Fibroblast of the aortic adventitia (primary cell): ENCODE data around the gene ZC3H15. TPM values are rescaled to one million over a fixed set of nuclear protein-coding genes. Genes with fewer than 3 reads are reported as not detected.
A peak's percentile ranks its signal among the peaks of the same experiment; 100 is the strongest.

Experiments used
- DNase-seq: peaks from one replicate; pipeline ENCODE4 v3.0.0-alpha.2; 2010; ENCODE audit warnings: low read depth
- H3K4me3 ChIP-seq: 2 replicates; pipeline ENCODE4 v1.5.1; 2011; ENCODE audit warnings: low read depth, mild to moderate bottlenecking, control low read depth, low read length, moderate library complexity
- CTCF ChIP-seq: IDR thresholded peaks from 2 replicates; pipeline ENCODE4 v1.5.1; 2011; ENCODE audit warnings: mild to moderate bottlenecking, low read length, control low read depth, inconsistent platforms; ENCODE audit not compliant: insufficient read depth
- total RNA-seq: library from RNA; depleted of rRNA; stranded (reverse); fragments of >200 nt; gene quantifications from 2 replicates; pipeline ENCODE4 v1.2.3, GENCODE V29; 2012; ENCODE audit warnings: low replicate concordance

Gene ZC3H15
- total RNA-seq, 1 donor: 73.0 TPM

- TF ChIP-seq CTCF: no peak
- no peak for DNase-seq
- no peak overlapping the region for H3K4me3 ChIP-seq
Measured at GRCh38 chr2:186477790-186478189, 8.3 kb upstream of the ZC3H15 start.

GRCh38 chr2:186480991-186481390, 5.1 kb upstream of the ZC3H15 start:
- no peak overlapping the region for H3K4me3 ChIP-seq
- DNase-seq: no peak
- no peak for TF ChIP-seq CTCF

DNA sequence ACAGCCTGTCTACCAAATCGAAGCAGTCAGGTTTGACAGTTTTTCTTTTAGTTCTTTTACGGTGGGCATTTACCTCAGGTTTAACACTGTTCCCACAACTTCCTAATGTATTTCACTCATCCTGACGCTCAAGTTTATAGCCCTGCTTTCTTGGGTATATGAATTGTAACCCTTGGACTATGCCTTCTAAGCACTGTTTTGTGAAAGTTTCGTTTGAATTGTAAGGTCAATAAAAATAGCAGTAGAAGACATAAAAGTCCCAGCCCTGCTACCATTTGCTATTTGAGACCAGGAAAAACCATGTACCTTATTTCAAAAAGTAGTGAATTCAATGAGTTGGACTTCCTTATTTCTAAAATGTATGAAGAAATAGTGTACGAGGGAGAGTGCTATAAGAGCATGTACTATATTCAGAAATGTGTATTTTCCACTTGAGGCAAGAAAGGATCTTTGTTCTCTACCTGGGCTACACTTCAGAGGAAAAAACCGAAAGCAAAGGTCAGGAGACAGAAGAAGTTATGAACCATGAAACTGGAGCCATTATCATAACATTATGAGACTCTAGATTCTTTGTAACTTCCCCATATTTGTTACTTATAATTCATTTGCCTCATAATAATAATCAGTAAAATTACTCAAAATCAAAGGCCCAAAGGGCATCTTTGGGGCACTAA, 1.9 kb upstream of the ZC3H15 start:
- DNase-seq: no peak
- no peak overlapping the region for H3K4me3 ChIP-seq
- no peak for TF ChIP-seq CTCF

DNA sequence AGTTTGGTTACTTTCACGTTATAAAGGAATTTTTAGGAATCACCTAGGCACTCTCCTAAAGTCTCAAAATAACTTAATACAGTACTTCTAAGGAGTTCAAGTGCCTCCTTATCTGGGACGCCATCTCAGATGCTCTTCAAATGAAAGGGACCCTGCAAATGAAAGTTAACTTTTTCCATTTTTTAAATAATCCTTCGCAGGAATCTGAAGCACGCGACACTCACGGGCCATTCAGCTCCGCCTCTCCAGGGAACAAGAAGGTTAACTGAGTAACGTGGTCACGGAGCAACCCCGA, 537 bp upstream of the ZC3H15 start:
- DNase-seq: no peak
- TF ChIP-seq CTCF: no peak

GRCh38 chr2:186486651-186487647, 889 bp downstream of the ZC3H15 start:
- peak; percentile 54 for DNase-seq
- peak overlapping the region; percentile 88 for H3K4me3 ChIP-seq
- no peak for TF ChIP-seq CTCF

More for the DNA sequence above, 537 bp upstream of the ZC3H15 start:
- peak overlapping the region; percentile 88 for H3K4me3 ChIP-seq

DNA sequence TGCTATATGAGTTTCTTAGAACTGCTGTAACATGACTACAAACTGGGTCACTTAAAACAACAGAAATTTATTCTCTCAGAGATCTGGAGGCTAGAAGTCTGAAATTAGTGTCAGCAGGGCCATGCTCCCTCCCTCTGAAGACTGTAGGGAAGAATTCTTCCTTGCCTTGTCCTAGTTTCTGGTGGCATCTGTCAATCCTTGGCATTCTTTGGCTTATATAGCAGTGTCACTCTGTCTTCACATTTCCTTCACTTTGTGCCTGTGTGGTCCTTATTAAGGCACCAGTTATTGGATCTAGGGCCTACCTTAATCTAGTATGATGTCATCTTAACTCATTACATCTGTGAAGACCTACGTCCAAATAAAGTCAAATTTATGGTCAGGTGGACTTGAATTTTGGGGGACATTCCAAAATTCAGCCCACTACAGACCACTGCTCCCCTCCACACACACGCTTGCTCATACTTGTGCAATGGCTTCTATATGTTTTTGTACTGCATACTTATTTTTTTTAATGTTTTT, 7.6 kb downstream of the ZC3H15 start:
- no peak for DNase-seq
- H3K4me3 ChIP-seq: no peak overlapping the region
- TF ChIP-seq CTCF: no peak
